Right lobe of liver (tissue), 6 donors: ENCODE results near the gene SECISBP2. TPM values are rescaled to one million over a fixed set of nuclear protein-coding genes. Genes with fewer than 3 reads are reported as not detected.

Experiments used
- ATAC-seq, 4 donors: fragments of 200-7000 bp; cut with Tn5 transposase; one replicate each; pipeline ENCODE4 v1.9.1; 2020; ENCODE audit warnings: mild to moderate bottlenecking in 4 of 4, moderate library complexity in 4 of 4
- DNase-seq, 3 donors: peaks; one replicate each; pipeline ENCODE4 v3.0.0-alpha.2; 2020
- H3K27ac ChIP-seq, 3 donors: fragments of 200-600 bp; one replicate each; pipeline ENCODE4 v1.8.0; 2022
- H3K27me3 ChIP-seq, 2 donors: fragments of 200-600 bp; one replicate each; pipeline ENCODE4 v1.8.0; 2022
- H3K36me3 ChIP-seq, 4 donors: fragments of 200-600 bp; sonication (generic) in 1 of 4; one replicate each; pipeline versions ENCODE4 v1.5.1 to v1.8.0; 2017 to 2022; ENCODE audit warnings: control low read depth in 1 of 4
- H3K4me1 ChIP-seq, 4 donors: fragments of 200-600 bp; sonication (generic) in 1 of 4; one replicate each; pipeline versions ENCODE4 v1.5.1 to v1.8.0; 2017 to 2022; ENCODE audit warnings: control low read depth in 1 of 4
- H3K4me3 ChIP-seq, 3 donors: fragments of 200-600 bp; one replicate each; pipeline ENCODE4 v1.8.0; 2022
- H3K9me3 ChIP-seq, 4 donors: fragments of 200-600 bp; sonication (generic) in 1 of 4; one replicate each; pipeline versions ENCODE4 v1.5.1 to v1.8.0; 2017 to 2022; ENCODE audit warnings: control low read depth in 1 of 4
- CTCF ChIP-seq, 4 donors: fragments of 200-600 bp in 3 of 4; fragments of 450-650 bp in 1 of 4; IDR thresholded peaks; one replicate each; pipeline versions ENCODE4 v1.5.1 to v1.8.0; 2016 to 2022; ENCODE audit warnings: antibody characterized with exemption in 4 of 4, mild to moderate bottlenecking in 2 of 4
- POLR2A ChIP-seq: fragments of 450-650 bp; IDR thresholded peaks from one replicate; pipeline ENCODE4 v1.6.1; 2017; ENCODE audit warnings: antibody characterized with exemption, mild to moderate bottlenecking
- WGBS: methylation state at CpG from one replicate; pipeline ENCODE4 v1.1.6; 2018; ENCODE audit warnings: low coverage, low lambda C conversion rate; ENCODE audit not compliant: insufficient coverage; ENCODE audit errors: missing lambda C conversion rate; 5-methylcytosine and 5-hydroxymethylcytosine counted together
- intact Hi-C, 2 donors: fragments of 100-400 bp; cut with DNase I; formaldehyde crosslinking; loops; one replicate each; pipeline versions ENCODE4 v1.11.2 to v1.14.1; 2022
- total RNA-seq, 6 experiments: library from RNA; depleted of rRNA in 2 of 6; stranded (reverse); fragments of >200 nt in 2 of 6; fragmentation: NEBNext Ultra II Directional in 3 of 6; extraction: Animal tissue kit (Norgen Biotek cat#: 25700) in 3 of 6; gene quantifications; one replicate each; pipeline versions ENCODE4 v1.1.0 to v1.2.4, GENCODE V29; 2016 to 2023
- donor health status: DM: no; HTN: yes; CAD: no.
- donor health status: DM: no; HTN: no; CAD: no.
- donor health status: DM: no; HTN: no; CAD: no.
- donor health status: DM: no; HTN: yes; CAD: no.
- donor health status: DM: no; HTN: yes; CAD: no.

Gene SECISBP2
- total RNA-seq, 6 experiments from 2014 or later: 17.3 to 34.2 (median 26.5) TPM

GRCh38 chr9:89397471-89397870 lies 79.2 kb downstream of the SECISBP2 start:
- Histone ChIP-seq H3K27me3 (no peaks in the 10 kb centered on the region), H3K36me3 (no peaks in the 10 kb centered on the region), H3K27ac (no peak overlapping the region), H3K4me3 (no peak overlapping the region), H3K9me3 (no peaks in the 10 kb centered on the region), H3K4me1 (no peaks in the 10 kb centered on the region)
- TF ChIP-seq CTCF (IDR thresholded peaks at IDR 0.05) (no peak), POLR2A (no peak)
- intact Hi-C loops: loop anchor here in 1 of 2 donors (10.0 kb wide), 1 partner anchor 137 kb away; no protein-coding TSS in a partner anchor
- DNase-seq (no peak), ATAC-seq (no peak)
- 100% methylated on average over 3 of the region's 5 CpGs for WGBS

GRCh38 chr9:89398621-89399020 lies 80.3 kb downstream of the SECISBP2 start:
- no peak overlapping the region for H3K4me3 ChIP-seq
- intact Hi-C loops: loop anchor here in 1 of 2 donors (10.0 kb wide), 1 partner anchor 136 kb away; no protein-coding TSS in a partner anchor

GRCh38 chr9:89400403-89401116 lies 82.3 kb downstream of the SECISBP2 start:
- ATAC-seq (peak; percentile 40 to 81 (median 65)), DNase-seq (no peak)
- Histone ChIP-seq H3K27ac (no peak overlapping the region), H3K4me3 (no peak overlapping the region), H3K9me3 (no peaks in the 10 kb centered on the region), H3K4me1 (no peaks in the 10 kb centered on the region), H3K27me3 (no peaks in the 10 kb centered on the region), H3K36me3 (no peaks in the 10 kb centered on the region)
- 54% methylated on average over 11 of the region's 12 CpGs for WGBS
- intact Hi-C loops: no loop called here
- TF ChIP-seq POLR2A: no peak
- TF ChIP-seq CTCF (IDR thresholded peaks at IDR 0.05): no peak

More at GRCh38 chr9:89398621-89399020, 80.3 kb downstream of the SECISBP2 start:
- no peaks in the 10 kb centered on the region for H3K4me1 ChIP-seq
- ATAC-seq (no peak), DNase-seq (no peak)
- H3K27ac ChIP-seq: no peak overlapping the region
- WGBS: 74% methylated on average over 3 of the region's 5 CpGs
- H3K9me3 ChIP-seq: no peaks in the 10 kb centered on the region
- TF ChIP-seq POLR2A (no peak), CTCF (IDR thresholded peaks at IDR 0.05) (no peak)
- H3K27me3 ChIP-seq: no peaks in the 10 kb centered on the region
- no peaks in the 10 kb centered on the region for H3K36me3 ChIP-seq

GRCh38 chr9:89402695-89403427 lies 84.6 kb downstream of the SECISBP2 start:
- Histone ChIP-seq H3K27me3 (no peaks in the 10 kb centered on the region), H3K4me1 (no peaks in the 10 kb centered on the region), H3K9me3 (no peaks in the 10 kb centered on the region), H3K27ac (no peak overlapping the region), H3K4me3 (no peak overlapping the region), H3K36me3 (no peaks in the 10 kb centered on the region)
- TF ChIP-seq POLR2A (no peak), CTCF (IDR thresholded peaks at IDR 0.05) (no peak)
- intact Hi-C loops: no loop called here
- WGBS: 75% methylated on average over 1 of the region's 14 CpGs
- no peak for ATAC-seq
- DNase-seq: no peak
